ENCODE measurements around the gene TENM4.

The TENM4 gene

DNA sequence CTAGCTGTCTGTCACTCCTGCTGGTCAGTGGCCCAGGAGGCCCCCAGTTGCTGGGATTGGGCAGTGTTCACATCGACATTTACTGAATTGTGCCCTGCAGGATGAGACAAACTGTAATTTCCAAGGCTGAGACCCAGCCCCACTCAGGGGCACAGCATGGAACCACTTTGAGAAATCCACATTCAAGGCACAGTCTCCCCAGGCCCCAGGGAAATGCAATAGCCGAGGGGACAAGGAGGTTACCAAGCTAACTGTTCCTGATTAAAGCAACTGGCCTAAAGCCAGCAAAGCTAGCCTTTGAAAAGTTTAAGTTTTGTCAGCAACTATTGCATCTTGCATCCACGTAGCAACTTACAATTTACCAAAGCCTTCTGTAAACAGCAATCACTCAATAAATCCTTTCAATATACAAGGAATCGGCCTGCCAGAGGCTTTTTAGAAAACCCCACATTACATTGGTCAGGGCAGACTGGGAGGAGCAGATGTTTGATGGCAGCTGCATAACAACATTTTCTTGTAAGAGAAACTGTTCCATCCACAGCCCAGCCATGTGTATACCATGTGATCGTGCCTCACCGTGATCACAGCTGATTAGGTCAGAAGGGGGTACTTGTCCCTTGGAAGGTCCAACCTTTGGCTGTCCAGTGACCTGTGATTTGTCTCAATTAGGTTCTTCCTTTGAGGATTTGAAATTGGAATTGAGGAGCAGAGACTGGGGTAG lies 103.9 kb downstream of the TENM4 start:
- no peak for DNase-seq

DNA sequence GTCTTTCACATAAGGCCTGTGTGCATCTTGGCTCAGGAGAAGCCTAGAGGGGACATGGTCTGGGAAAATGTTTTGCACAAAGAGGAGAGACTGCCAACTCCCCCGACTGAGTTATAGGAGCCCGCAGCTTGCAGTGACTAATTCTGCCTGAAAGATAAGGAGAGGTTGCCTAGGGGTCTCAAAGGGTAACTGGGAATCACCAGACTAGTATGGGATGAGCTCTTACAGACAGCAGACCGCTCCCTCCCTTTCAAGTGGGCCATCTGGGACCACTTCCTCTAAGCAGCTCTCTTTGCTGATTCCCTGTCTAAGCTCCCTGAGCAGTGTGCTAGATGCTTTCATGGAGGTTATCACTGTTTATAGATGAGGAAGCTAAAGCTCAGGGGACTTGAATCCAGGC lies 105.1 kb downstream of the TENM4 start:
- no peak for DNase-seq

DNA sequence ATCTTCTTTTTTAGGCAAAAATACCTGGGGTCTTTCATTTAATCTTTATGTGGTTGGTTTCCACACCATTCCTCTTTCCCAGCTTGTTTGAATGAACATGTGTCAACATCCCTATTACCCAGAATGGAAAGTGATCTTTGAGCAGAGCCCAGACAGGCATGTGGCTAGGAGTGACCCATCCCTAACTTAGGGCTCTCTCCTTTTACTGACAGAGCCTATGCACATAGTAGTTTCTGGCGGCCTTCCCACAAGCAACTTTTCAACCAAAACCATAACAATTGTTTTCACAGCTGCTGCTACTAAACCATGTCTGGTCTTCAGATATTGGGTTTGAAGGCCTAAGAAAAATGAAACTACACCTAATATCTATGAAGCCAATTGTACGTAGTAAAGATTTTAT lies 107.5 kb downstream of the TENM4 start:
- no peak for DNase-seq

DNA sequence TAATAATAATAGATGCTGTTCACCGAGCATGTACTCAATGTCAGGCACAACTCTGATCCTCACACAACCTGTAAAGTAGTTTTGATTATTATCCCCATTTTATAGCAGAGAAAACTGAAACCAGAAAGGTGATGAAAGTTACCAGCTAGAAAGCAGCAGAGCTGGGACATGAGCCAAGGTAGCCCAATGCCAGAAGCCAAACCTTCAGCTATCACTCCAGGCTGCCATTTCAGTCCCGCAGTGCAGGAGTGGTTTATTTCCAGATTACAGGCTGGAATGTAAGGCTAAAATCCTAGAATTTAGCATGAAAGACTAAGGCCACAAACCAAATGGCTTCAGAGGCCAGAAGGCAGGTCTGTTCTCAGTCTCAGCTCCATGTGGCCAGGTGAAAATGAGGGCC lies 108.8 kb downstream of the TENM4 start:
- DNase-seq: no peak

DNA sequence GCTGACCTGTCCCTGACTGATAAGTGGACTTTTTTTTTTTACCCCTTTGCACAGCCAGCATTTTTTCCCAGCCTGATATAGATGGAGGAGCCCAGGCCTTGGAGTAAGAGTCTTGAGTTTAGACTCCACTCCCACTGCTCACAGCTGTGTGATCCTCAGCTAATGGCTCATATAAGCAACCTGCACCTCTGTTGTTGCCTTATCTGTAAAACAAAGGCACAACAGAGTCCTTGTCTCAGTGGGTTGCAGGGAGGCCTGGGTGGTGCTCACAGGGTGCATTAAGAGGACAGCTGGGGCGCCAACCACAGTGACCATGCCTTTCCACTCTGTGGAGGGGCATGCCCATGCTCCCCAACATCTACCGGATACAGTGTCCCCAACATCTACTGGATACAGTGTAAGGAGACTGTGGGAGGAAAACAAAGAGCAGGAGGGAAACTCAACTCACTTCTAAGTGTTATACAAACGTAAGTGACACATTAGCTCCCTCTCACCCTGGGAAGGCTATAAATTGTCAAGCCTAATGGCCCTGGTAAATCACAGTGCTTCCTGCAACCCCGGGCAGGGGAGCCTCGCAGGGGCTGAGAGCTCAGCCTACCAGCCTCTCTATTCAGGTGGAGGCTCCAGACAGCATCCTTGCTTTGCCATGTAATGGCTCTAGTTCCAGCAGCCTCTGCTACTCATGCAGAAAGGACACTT lies 109.5 kb downstream of the TENM4 start:
- DNase-seq: no peak

DNA sequence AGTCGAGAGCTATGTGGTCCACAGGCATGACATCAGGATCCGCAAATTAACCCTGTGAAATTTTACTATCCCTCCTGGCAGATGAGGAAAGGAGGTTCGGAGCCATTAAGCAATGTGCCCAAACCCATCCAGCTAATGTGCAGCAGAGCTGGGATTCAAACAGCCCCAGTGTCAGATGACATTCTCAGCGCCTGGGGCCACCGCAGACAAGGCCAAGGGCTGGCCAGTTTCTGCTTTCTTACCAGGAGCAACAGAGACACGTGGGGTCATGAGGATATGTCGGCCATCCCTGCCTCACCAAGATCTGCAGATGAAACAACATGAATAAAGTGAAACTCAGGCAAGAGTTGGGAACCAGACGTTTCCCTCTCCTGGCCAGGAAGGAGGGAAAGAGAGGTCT lies 110.2 kb downstream of the TENM4 start:
- DNase-seq: no peak

DNA sequence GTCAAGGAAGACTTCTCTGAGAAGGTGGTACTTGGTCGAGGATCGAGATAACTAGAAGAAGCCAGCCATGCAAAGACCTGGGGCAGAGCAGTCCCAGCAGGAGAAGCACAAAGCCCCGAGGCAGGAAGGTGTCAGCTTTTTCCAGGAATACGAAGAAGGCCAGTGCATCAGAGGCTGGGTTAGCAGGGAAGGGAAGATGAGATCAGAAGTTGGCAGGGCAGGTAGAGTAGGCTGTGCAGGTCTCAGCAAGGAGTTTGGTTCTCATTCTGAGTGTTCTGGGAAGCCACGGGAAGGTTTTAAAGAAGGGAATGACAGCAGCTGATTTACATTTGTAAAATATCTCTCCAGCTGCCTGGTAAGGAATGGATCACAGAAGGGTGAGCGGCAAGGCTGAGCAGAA lies 111.3 kb downstream of the TENM4 start:
- no peak for DNase-seq

DNA sequence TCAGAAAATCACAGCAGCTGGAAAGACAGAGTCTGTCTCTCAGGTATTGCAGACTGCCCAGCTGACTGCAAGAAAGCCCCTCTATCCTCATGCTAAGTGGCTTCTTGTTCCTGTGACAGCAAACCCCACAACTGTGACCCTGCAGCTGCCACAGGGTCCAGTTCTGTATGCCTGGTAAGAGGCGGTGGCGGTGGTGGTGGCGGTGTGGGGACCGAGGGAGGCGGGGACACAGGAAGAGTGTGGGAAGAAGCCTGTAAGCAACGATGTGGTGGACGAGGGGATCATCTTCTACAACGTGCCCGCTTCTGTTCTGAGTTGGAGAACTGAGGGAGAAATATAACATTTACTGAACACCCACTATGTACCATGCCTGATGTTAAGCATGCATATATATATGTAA lies 112.4 kb downstream of the TENM4 start:
- no peak for DNase-seq

DNA sequence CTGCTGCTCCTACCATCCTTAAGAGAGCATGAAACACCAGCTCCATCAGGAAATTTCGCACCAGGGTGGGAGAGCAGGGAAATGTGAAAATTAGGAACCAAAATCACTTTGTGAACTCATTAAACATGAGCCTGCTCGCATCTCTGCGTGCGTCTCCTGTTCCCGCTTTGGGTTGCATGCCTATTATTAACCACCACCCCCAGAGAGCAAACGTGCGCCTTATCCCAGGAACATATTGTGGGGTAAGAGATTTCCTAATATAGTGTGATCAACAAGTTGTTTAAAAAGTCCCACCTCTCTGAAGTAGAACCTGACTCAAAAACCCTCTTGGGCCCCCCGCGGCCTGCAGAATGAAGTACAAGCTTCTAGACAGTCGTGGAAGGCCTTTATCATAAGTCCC lies 115.0 kb downstream of the TENM4 start:
- no peak for DNase-seq

DNA sequence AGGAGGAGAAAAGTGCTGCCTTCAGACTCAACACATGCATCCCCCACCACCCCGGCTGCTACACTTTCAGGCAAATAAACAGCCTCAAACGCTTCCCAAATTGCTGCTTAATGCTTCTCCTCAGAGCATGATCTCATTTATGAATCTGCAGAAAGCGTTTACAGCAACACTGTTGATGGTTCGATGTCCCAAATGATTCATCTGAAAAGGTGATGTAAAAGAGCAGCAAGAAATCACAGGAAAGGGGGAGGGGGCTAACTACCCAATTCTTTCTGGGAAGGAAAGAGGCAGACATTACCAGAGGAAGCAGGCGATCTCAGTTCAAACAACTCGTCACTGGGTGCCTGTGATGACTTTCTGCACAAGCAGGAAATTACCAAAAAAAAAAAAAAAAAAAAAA lies 119.6 kb downstream of the TENM4 start:
- no peak for DNase-seq

DNA sequence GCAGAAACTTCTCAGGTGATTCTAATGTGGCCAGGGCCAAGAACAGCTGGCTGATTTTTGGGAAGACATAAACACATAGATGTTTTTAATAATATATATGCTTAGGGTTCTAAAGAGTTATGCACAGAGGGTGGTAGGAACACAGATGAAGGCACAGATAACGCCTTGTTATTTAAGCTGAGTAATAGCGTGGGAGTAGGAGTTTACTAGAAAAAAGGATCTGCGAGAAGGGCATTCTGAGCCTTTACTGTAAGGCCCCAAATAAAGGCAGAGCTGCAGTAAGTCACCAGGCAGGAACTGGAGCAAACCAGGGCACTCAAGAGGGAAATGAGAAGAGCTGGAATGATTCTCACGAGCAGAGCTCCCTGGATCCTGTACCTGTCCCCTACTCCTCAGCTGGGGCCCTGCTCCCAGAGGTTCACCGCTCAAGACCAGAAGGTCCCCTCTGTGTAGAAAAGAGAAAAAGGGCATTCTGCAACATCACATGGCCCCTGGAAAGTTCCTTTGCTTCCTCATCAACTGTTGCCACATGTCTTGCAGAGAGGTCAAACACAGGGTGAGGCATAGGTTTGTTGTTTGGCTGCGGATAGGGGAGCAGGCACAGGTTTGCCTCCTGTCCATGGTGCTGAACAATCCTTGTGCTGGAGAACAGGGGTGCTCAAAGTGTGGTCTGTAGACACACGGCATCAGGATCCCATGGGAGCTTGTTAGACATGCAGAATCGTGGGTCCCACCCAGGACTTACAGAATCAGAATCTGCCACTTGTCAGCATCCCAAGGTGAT lies 125.7 kb downstream of the TENM4 start:
- DNase-seq: peak; percentile 2 to 6

DNA sequence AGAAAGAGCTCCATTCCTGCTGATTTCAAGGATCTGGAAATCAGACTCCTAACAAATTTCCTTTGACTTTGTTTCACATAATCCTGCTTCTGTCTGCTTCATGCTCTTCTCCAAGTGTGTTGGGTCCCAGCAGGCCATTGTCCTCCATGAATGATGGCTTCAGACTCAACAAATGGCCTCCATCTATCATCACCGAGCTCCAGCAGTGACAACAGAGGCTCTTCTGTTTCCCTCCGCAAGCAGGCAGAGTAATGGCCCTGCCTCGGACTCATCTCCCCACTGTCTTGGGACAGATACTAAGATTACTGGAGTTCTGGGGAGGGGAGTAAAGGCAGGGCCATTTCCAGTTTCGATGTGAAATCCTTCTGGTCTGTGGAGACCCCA lies 127.3 kb downstream of the TENM4 start:
- DNase-seq: no peak

DNA sequence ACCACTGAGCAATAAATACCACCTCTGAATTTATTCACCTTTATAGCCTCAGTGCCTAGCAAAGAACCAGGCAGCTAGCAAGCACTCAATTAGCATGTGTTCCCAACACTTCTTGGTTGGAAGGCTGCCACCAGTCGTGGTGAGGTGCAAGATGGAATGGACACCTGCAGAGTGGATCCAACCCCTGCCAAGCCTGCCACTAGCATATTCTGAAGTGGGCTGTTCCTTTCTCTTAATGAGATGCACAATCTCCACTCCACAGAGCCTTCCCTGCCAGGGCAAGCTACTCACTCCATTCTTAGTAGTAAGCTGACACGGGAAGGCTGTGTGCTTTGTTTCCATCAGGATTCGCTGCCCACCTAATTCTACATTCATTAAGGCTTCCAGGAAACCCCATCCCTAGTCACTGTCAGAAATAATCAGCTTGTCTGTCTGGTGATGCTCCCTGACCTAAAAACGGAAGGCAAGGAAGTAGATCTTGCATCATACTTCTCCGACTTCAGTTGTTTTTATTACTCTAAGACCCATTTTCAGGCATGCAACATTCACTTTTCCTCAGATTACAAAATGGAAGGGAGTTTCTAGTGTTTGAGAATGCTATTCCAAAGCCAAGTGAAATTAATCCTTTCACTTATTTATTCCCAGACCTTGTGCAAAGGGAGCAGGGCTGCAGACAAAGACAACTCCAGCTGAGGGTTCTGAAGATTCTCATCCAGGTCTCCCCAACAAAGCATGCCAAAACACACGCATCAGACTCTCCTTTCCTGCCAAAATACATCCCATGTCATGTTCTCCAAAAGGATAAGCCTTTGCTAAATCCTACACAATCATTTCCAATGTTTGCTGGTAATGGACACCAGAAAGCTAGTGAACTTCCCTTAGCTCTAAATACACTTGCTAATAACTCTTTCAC lies 128.0 kb downstream of the TENM4 start:
- DNase-seq: peak in 1 of 2 donors; percentile 7

DNA sequence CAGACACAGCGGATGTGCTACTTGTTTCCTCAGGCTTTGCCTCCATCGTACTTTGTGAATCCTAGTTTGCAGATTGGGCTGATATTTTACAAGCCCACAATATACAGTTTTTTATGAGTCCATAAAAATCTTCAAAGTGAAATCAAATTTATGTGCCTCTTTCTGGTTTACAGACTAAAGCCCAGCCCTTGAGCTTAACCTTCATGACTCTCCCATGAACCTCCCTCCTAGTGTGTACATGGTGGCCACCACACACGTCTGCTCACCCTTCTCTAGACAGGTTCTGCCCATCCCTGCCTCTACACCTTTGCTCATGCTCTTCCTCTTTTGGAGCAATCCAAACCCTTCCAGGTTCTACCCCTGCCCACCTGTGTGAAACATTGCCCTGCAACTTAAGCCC lies 129.4 kb downstream of the TENM4 start:
- no peak for DNase-seq

DNA sequence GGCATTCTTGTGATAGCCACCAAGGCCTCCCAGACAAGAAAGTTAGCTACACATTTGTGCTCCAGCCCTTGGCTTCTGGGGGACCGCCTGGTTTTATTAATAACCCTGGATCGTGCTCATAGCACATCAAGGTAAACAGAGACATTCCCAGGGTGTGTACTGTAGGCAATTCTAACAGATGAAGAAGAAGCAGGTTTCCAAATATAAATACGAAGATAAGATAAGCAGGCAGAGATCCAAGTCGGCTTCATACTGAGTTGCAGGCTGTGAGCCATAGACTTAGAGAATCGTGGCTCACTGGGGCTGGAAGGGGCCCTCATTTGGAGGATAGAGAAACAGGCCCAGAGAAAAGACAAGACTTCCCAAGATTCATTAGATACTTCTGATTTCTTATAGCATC lies 131.4 kb downstream of the TENM4 start:
- no peak for DNase-seq

DNA sequence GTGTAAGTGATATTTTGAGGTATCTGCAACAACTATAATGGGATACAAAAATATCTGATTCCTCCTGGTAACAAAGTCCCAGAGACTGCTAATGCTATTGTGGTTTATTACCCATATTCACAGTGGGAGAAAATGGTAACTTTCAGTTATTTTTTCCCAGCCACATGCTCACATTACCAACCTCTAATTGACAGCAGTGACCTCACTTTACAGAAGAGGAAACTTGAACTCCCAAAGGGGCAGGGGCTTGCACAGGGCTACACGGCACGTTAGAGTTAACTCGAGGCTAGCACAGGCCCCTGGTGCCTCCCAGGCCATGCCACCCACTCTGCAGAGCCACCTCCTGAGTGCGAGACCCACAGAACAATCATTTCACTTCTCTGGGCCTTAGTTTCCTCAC lies 132.4 kb downstream of the TENM4 start:
- no peak for DNase-seq

DNA sequence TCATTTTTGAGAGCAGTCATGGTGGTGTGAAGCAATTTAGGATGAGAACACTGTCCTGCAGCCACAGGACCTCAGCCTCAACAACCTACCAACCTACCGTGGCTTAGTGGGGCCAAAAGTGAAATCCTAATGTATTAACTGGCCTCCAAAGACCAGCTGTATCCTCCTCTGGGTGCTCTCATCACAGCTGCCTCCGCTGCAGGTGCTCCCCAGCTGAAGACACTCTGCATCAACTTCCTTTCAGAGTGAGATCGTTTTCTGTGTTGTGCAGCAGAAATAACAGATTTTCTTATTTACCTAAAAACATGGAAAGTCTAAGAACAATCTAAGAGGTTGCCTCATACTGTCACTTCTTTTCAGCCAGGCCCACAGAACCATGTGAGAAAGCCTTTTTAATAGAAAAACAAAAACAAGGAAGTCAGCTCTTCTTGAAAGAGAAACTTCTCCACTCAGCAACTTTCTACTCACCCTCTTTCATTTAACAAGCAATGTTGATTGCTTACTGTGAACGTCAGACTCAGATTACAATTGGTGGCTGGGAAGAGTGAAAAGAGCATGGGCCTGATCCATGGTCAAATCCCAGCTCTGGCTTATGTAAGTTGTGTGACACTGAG lies 136.1 kb downstream of the TENM4 start:
- peak in 1 of 2 donors; percentile 13 for DNase-seq

DNA sequence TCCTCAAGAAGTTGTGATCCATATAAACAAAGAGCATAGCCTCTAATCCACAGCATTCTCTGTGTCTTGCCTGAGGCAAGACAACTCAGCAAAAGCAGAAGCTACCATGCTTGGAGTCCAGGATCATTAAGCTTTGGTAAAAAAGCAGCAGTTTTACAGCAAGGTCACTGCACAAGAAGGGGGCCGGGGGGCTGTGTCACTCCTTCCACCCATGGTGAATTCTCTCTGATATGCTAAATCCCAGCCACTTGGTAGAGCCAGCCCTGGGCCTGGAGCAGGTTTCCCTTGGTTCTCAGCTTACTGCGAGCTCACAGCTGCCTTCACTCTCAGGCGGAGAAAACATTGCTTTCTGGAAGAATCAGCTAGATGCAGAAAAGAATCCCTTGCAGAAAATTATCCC lies 144.7 kb downstream of the TENM4 start:
- DNase-seq: no peak

DNA sequence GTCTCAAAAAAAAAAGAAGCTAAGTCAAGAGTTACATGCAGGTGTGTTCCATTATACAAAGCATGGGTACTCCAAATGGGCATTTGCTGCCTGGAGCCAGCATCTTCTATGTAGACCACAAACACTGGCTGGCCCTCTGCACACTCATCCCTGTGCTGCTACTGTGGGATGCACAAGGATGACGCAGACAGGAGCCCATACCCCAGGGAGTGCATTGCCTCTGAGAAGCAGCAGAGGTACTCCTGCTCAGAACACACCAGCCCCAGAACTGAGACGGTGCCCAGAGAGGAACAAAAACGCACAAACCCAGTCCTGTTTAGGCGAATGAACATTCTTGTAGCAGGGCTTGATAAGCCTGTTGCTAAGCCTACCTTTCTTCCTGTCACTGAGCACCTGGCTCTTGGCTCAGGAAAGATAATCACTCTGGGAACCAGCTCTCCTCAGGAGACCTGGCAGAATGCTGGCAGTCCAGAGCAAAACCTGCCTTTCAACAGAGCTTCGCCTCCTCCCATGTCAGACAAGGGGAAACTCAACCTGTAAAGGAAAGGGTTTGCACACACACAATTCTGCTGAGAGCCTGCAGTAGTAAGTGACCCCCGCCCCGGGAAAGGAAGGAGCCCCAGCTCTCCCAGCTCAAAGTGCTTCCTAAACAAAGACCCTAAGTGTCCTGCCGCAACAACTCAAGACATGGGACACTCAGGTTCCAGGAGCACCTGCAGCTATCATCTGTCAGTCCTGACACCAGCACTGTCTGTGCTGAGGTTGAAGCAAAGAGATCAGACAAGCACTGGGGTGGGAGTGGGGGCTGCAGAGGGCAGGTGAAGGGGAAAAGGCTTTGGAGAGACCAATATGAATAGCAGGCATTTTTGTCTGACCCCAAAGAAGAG lies 145.7 kb downstream of the TENM4 start:
- DNase-seq: no peak

DNA sequence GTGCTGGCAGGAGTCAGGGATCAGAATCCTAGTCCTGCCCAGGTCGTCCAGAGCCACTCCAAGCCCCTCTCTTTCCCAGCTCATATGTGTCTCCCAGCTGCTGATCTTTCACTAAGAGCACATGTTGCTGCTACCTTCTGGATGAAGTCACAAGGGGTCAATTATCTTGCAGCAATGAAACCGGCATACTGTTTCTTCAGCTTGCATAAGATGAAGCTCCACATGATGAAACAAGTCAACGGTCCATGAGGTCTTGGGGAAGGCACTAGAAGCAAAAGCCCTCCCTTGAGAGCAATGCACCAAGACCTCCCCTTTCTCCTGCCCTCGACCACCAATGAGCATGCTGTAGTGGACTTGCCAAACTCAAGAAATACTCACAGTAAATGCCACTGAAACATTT lies 148.9 kb downstream of the TENM4 start:
- DNase-seq: no peak

DNA sequence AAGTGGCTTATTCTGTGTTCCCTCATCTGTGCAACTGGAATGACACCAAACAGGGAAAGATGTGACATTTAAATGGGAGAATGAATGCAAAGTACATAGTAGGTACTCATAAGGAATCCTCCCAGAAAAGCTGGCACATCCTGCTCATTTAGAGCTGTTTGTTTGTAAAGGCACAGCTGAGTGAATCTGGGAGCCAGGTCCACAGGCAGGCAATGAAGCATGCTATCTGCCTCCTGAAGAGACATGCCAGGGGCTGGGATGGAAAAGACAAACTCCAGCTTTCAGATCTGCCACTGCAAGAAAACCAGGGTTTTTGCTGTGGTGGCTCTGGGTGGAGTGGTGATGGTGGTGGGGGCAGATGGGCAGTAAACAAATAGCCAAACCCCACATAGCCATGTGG lies 150.1 kb downstream of the TENM4 start:
- DNase-seq: no peak

Data from inflammatory macrophage treated with lipopolysaccharide for 1 hour (primary cell).